ENCODE data around the gene SPRR2D. TPM values are rescaled to one million over a fixed set of nuclear protein-coding genes. Genes with fewer than 3 reads are reported as not detected.

The SPRR2D gene
- total and polyA plus RNA-seq, 2 donors (not counting 3 experiments of a cell fraction or from before 2014, with no cell fraction given): not detected

GRCh38 chr1:153028766-153029165 lies 12.2 kb downstream of the SPRR2D start:
- no peak overlapping the region for H3K4me2 ChIP-seq (ENCODE audit: insufficient read depth, low read length)
- no peaks in the 10 kb centered on the region for H3K9me3 ChIP-seq (replicated peaks; ENCODE audit: control insufficient read depth, insufficient read depth, low read length)
- no peak overlapping the region for H3K27ac ChIP-seq (ENCODE audit: insufficient read depth, low read depth, low read length)
- no TSS peak for BruUV-seq (replicated peaks)
- intact Hi-C loops (cut with micrococcal nuclease): no loop called here
- dilution Hi-C loops (cut with MboI; ENCODE audit: extremely low pct_ligation_motif_present, low sequenced_read_pairs): no loop called here
- H3K9ac ChIP-seq (replicated peaks; ENCODE audit: extremely low read depth, insufficient read depth, low read length): no peak overlapping the region
- no peak for DNase-seq (ENCODE audit: low read depth, low spot score)
- H3K4me3 ChIP-seq (replicated peaks in 1 of 3; ENCODE audit: insufficient read depth in 1 of 3, low read depth in 1 of 3, low read length in 3 of 3): no peak overlapping the region
- H3K9me1 ChIP-seq (replicated peaks; ENCODE audit: control insufficient read depth, extremely low read depth, insufficient read depth, low read length): no peaks in the 10 kb centered on the region
- ChIA-PET POLR2A (no interaction called here), CTCF (no interaction called here)
- TF ChIP-seq, protein P1, sequence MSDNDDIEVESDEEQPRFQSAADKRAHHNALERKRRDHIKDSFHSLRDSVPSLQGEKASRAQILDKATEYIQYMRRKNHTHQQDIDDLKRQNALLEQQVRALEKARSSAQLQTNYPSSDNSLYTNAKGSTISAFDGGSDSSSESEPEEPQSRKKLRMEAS (IDR thresholded peaks at IDR 0.05; ENCODE audit: insufficient read depth, insufficient read length): no peak
- TF ChIP-seq MYC (IDR thresholded peaks at IDR 0.05; ENCODE audit: low read depth, low read length) (no peak), FOS (IDR thresholded peaks at IDR 0.05; ENCODE audit: borderline replicate concordance, insufficient read depth, low read length) (no peak), EZH2 (IDR thresholded peaks at IDR 0.05; ENCODE audit: borderline replicate concordance, low read depth, low read length, severe bottlenecking) (no peak), POLR2AphosphoS5 (IDR thresholded peaks at IDR 0.05; ENCODE audit: insufficient read depth, low read depth, low read length) (no peak), POLR2A (IDR thresholded peaks at IDR 0.05; ENCODE audit: low read depth, low read length) (no peak), CTCF (IDR thresholded peaks at IDR 0.05; ENCODE audit: extremely low read depth in 1 of 2, insufficient read depth in 1 of 2, low read depth in 1 of 2, low read length in 2 of 2) (no peak), GATA2 (IDR thresholded peaks at IDR 0.05; ENCODE audit: insufficient read depth, insufficient read length, low read depth, low read length) (no peak), JUN (IDR thresholded peaks at IDR 0.05; ENCODE audit: borderline replicate concordance, insufficient read depth, insufficient read length, low read depth) (no peak)
- H2AFZ ChIP-seq (ENCODE audit: low read depth, low read length): no peak overlapping the region
- no peak for FAIRE-seq
- no peaks in the 10 kb centered on the region for H4K20me1 ChIP-seq (replicated peaks; ENCODE audit: control insufficient read depth, extremely low read depth, insufficient read depth, low read length)
- H3K27me3 ChIP-seq (ENCODE audit: control insufficient read depth in 2 of 2, insufficient read depth in 2 of 2, low read length in 2 of 2): no peaks in the 10 kb centered on the region
- H3K79me2 ChIP-seq (ENCODE audit: control insufficient read depth, insufficient read depth, low read length): no peaks in the 10 kb centered on the region
- H3K36me3 ChIP-seq (ENCODE audit: control insufficient read depth in 2 of 2, extremely low read depth in 1 of 2, insufficient read depth in 2 of 2, low read length in 2 of 2): no peaks in the 10 kb centered on the region
- no peaks in the 10 kb centered on the region for H3K4me1 ChIP-seq (ENCODE audit: control insufficient read depth, extremely low read depth, insufficient read depth, low read length)
